Mesothelial cell of epicardium (in vitro differentiated cells): ENCODE measurements around the gene CORIN. TPM values are rescaled to one million over a fixed set of nuclear protein-coding genes. Genes with fewer than 3 reads are reported as not detected.

Experiments used
- DNase-seq, 2 experiments: peaks; one replicate each; pipeline ENCODE4 v3.0.0; 2021; ENCODE audit warnings: low spot score in 2 of 2; ENCODE audit not compliant: unreplicated experiment in 2 of 2
- H3K27ac Mint-ChIP-seq: 2 replicates; pipeline ENCODE4 v1.8.0; 2021; ENCODE audit warnings: mixed read lengths
- H3K27me3 Mint-ChIP-seq: 2 replicates; pipeline ENCODE4 v1.8.0; 2021; ENCODE audit warnings: low read depth, mixed read lengths
- H3K36me3 Mint-ChIP-seq: 2 replicates; pipeline ENCODE4 v1.8.0; 2021; ENCODE audit warnings: mixed read lengths
- H3K4me1 Mint-ChIP-seq: 2 replicates; pipeline ENCODE4 v1.8.0; 2021; ENCODE audit warnings: mixed read lengths
- H3K4me3 Mint-ChIP-seq: 2 replicates; pipeline ENCODE4 v1.8.0; 2021; ENCODE audit warnings: mild to moderate bottlenecking, moderate library complexity, mixed read lengths
- H3K9me3 Mint-ChIP-seq: 2 replicates; pipeline ENCODE4 v1.8.0; 2021; ENCODE audit warnings: mixed read lengths
- CTCF ChIP-seq: fragments of 200-600 bp; sonication (generic); IDR thresholded peaks from one replicate; pipeline ENCODE4 v1.5.0; 2021; ENCODE audit warnings: antibody characterized with exemption; ENCODE audit not compliant: unreplicated experiment
- total RNA-seq: library from RNA; stranded (reverse); gene quantifications from 3 replicates; pipeline ENCODE4 v1.2.1, GENCODE V29; 2021

Gene CORIN
- total RNA-seq, 1 donor from 2014 or later = 1.5 TPM

- no peak for TF ChIP-seq CTCF
- no peak for DNase-seq
- Mint-ChIP-seq H3K36me3 (peaks cover 4% of the 10 kb centered on the region), H3K27me3 (no peaks in the 10 kb centered on the region), H3K9me3 (peaks cover 16% of the 10 kb centered on the region), H3K4me3 (no peak overlapping the region), H3K4me1 (peaks cover 23% of the 10 kb centered on the region), H3K27ac (no peak overlapping the region)
Measured at GRCh38 chr4:47641755-47642154, 196.1 kb downstream of the CORIN start.

GRCh38 chr4:47640911-47641310 lies 197.0 kb downstream of the CORIN start:
- TF ChIP-seq CTCF = no peak
- Mint-ChIP-seq H3K4me1 (peaks cover 23% of the 10 kb centered on the region), H3K27ac (no peak overlapping the region), H3K4me3 (no peak overlapping the region), H3K36me3 (peaks cover 10% of the 10 kb centered on the region), H3K27me3 (no peaks in the 10 kb centered on the region), H3K9me3 (peaks cover 23% of the 10 kb centered on the region)
- no peak for DNase-seq

- peaks cover 23% of the 10 kb centered on the region for H3K4me1 Mint-ChIP-seq
- no peak overlapping the region for H3K27ac Mint-ChIP-seq
- peaks cover 28% of the 10 kb centered on the region for H3K9me3 Mint-ChIP-seq
- no peak for DNase-seq
- TF ChIP-seq CTCF = no peak
- H3K27me3 Mint-ChIP-seq = no peaks in the 10 kb centered on the region
- H3K36me3 Mint-ChIP-seq = peaks cover 10% of the 10 kb centered on the region
- H3K4me3 Mint-ChIP-seq = no peak overlapping the region
Measured at GRCh38 chr4:47639531-47639930, 198.3 kb downstream of the CORIN start.

- no peak for DNase-seq
- no peak for TF ChIP-seq CTCF
- peaks cover 2% of the 10 kb centered on the region for H3K36me3 Mint-ChIP-seq
- H3K9me3 Mint-ChIP-seq = peaks cover 8% of the 10 kb centered on the region
- peaks cover 4% of the 10 kb centered on the region for H3K4me1 Mint-ChIP-seq
- no peak overlapping the region for H3K4me3 Mint-ChIP-seq
- H3K27me3 Mint-ChIP-seq = no peaks in the 10 kb centered on the region
- H3K27ac Mint-ChIP-seq = no peak overlapping the region
Measured at GRCh38 chr4:47631161-47631560, 206.7 kb downstream of the CORIN start.

- TF ChIP-seq CTCF = no peak
- Mint-ChIP-seq H3K4me1 (peaks cover 8% of the 10 kb centered on the region), H3K27me3 (no peaks in the 10 kb centered on the region), H3K27ac (no peak overlapping the region), H3K36me3 (peaks cover 4% of the 10 kb centered on the region), H3K9me3 (peaks cover 8% of the 10 kb centered on the region), H3K4me3 (no peak overlapping the region)
- no peak for DNase-seq
Measured at GRCh38 chr4:47624031-47624441, 213.8 kb downstream of the CORIN start.

- H3K36me3 Mint-ChIP-seq = peaks cover 4% of the 10 kb centered on the region
- no peak overlapping the region for H3K27ac Mint-ChIP-seq
- no peaks in the 10 kb centered on the region for H3K27me3 Mint-ChIP-seq
- H3K9me3 Mint-ChIP-seq = peaks cover 8% of the 10 kb centered on the region
- H3K4me3 Mint-ChIP-seq = no peak overlapping the region
- H3K4me1 Mint-ChIP-seq = peaks cover 4% of the 10 kb centered on the region
- no peak for TF ChIP-seq CTCF
- DNase-seq = no peak
Measured at GRCh38 chr4:47621181-47621580, 216.7 kb downstream of the CORIN start.
